Right ventricle myocardium inferior (tissue), 1 donor: ENCODE measurements around the gene CSNK2A1. TPM values are rescaled to one million over a fixed set of nuclear protein-coding genes. Genes with fewer than 3 reads are reported as not detected.
"Not testable (repeated sequence)": the region's sequence is repeated elsewhere in the genome, so short reads cannot be mapped to it uniquely, and the experiment has no call there.

ENCODE experiments used
- ATAC-seq: fragments of 200-7000 bp; cut with Tn5 transposase; one replicate; pipeline ENCODE4 v1.9.1; 2020; ENCODE audit warnings: mild to moderate bottlenecking, moderate library complexity
- DNase-seq: peaks from one replicate; pipeline ENCODE4 v3.0.0; 2021; ENCODE audit errors: missing footprints
- intact Hi-C: fragments of 100-400 bp; cut with DNase I; formaldehyde crosslinking; loops from one replicate; pipeline ENCODE4 v1.11.0; 2022
- long read RNA-seq: library from polyadenylated mRNA; unstranded; transcript quantifications from one replicate; pipeline ENCODE4 v2.0.0, GENCODE V29; 2021
- total RNA-seq: library from RNA; stranded (reverse); fragmentation: NEBNext Ultra II Directional; extraction: Animal tissue kit (Norgen Biotek cat#: 25700); gene quantifications from one replicate; pipeline ENCODE4 v1.2.1, GENCODE V29; 2021
- donor health status: DM: no; HTN: yes; CAD: no; lungs with severe emphysema.

Gene CSNK2A1
- total RNA-seq = 111 TPM
- long read RNA-seq, full-length matches to known transcripts = 30 of 33 reads
- long read RNA-seq, partial matches to known transcripts = 1 of 33 reads
- long read RNA-seq, other reads (novel, unspliced or antisense) = 2 of 33 reads

GRCh38 chr20:543369-544152 is at the start of gene CSNK2A1:
TSS of gene CSNK2A1 (minus strand) at chr20:543790. CDS start at chr20:508551, 35,239 bp downstream.
- DNase-seq (peak; percentile 97), ATAC-seq (peak; percentile 99)
- intact Hi-C loops = loop anchor here (5.0 kb wide), 2 partner anchors 109 to 196 kb away; partner anchors contain the start of genes NRSN2 and SRXN1

- intact Hi-C loops = no loop called here
- no peak for DNase-seq
- ATAC-seq = no peak
Measured at GRCh38 chr20:592506-592905, 48.9 kb upstream of the CSNK2A1 start.

GRCh38 chr20:591941-592340 is 48.4 kb upstream of the CSNK2A1 start:
- intact Hi-C loops = no loop called here
- ATAC-seq = no peak
- DNase-seq = no peak

- ATAC-seq (no peak), DNase-seq (no peak)
- intact Hi-C loops = no loop called here
Measured at GRCh38 chr20:588932-589672, 45.5 kb upstream of the CSNK2A1 start.

GRCh38 chr20:588476-588875 is 44.9 kb upstream of the CSNK2A1 start:
- DNase-seq = no peak
- intact Hi-C loops = no loop called here
- ATAC-seq = no peak

- intact Hi-C loops = no loop called here
- DNase-seq (no peak), ATAC-seq (no peak)
Measured at GRCh38 chr20:584971-585301, 41.3 kb upstream of the CSNK2A1 start.

- intact Hi-C loops = no loop called here
- no peak for ATAC-seq
- DNase-seq = no peak
Measured at GRCh38 chr20:584161-584970, 40.8 kb upstream of the CSNK2A1 start.

GRCh38 chr20:582204-582603 is 38.6 kb upstream of the CSNK2A1 start:
- intact Hi-C loops = no loop called here
- no peak for DNase-seq
- no peak for ATAC-seq

- ATAC-seq, intact Hi-C loops, DNase-seq: not testable (repeated sequence)
Measured at GRCh38 chr20:578940-579690, 35.5 kb upstream of the CSNK2A1 start.

- ATAC-seq (no peak), DNase-seq (no peak)
- intact Hi-C loops = no loop called here
Measured at GRCh38 chr20:577167-577791, 33.7 kb upstream of the CSNK2A1 start.

GRCh38 chr20:576156-576555 is 32.6 kb upstream of the CSNK2A1 start:
- no peak for ATAC-seq
- no peak for DNase-seq
- intact Hi-C loops = no loop called here

GRCh38 chr20:575230-575629 is 31.6 kb upstream of the CSNK2A1 start:
- intact Hi-C loops = no loop called here
- ATAC-seq (no peak), DNase-seq (no peak)

- intact Hi-C loops = loop anchor here (1.0 kb wide), 1 partner anchor 28 kb away; no protein-coding TSS in a partner anchor
- DNase-seq = no peak
- no peak for ATAC-seq
Measured at GRCh38 chr20:574297-574942, 30.8 kb upstream of the CSNK2A1 start.

- no peak for ATAC-seq
- intact Hi-C loops = loop anchor here (1.0 kb wide), 1 partner anchor 29 kb away; no protein-coding TSS in a partner anchor
- DNase-seq = no peak
Measured at GRCh38 chr20:573414-574296, 30.1 kb upstream of the CSNK2A1 start.

- intact Hi-C loops = no loop called here
- ATAC-seq (peak; percentile 5), DNase-seq (no peak)
Measured at GRCh38 chr20:572727-573126, 29.1 kb upstream of the CSNK2A1 start.

GRCh38 chr20:571754-572441 is 28.3 kb upstream of the CSNK2A1 start:
- intact Hi-C loops = no loop called here

More at GRCh38 chr20:571754-572441, 28.3 kb upstream of the CSNK2A1 start:
- DNase-seq = peak; percentile 87
- ATAC-seq = peak; percentile 75
